Mammary epithelial cell (primary cell): ENCODE measurements around the gene OR10V1.
A peak's percentile ranks its signal among the peaks of the same experiment; 100 is the strongest.

Source experiments
- EZH2 ChIP-seq: IDR thresholded peaks from 2 replicates; pipeline ENCODE4 v1.6.1; 2012; ENCODE audit warnings: low read length, inconsistent platforms, borderline replicate concordance
- TF ChIP-seq, protein P1 (sequence below), 2 donors: IDR thresholded peaks in 1 of 2; conservative IDR thresholded peaks in 1 of 2; 2 replicates each; pipeline ENCODE4 v1.5.1; 2011 to 2012; ENCODE audit warnings: inconsistent platforms in 2 of 2, low read length in 2 of 2, mild to moderate bottlenecking in 2 of 2, control low read depth in 1 of 2, low read depth in 1 of 2; ENCODE audit not compliant: insufficient read depth in 1 of 2; ENCODE audit errors: extremely low read depth in 1 of 2

DNA sequence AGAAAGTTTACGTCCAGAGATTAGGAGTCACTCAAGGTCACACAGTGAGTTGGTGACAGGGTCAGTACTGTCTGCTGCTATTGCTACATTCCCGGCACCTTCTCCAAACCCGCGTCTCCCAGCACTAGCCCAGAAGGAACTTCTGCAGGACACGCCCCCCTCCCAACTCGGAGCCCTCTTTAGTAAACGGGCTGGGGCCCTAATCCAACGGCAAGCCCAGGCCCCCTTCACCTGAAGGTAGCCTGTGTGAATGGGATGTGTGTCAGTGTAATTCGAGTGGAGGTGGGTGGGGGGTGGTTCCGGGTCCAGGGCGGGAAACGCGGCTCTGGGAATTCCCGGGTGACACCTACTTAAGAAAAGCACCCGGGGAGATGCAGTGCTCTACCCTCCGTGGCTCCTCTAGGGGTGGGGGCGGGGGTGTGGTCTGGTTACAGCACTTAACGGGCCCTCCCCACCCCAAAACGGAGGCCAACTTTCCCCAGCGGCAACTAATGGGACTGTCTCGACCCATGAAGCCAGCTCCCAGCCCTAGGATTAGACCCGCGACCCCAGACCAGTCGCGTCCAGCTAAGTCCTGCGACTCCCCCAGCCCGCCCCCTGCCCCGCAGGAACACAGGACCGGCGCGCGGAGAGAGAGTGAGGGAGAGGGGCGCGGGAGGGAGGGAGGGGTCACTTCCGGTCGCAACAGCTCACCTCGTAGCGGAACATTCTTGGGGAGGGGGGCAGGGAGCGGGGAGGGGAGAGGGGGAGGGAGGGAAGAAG is 45.3 kb downstream of the OR10V1 start:
- TF ChIP-seq, protein P1, sequence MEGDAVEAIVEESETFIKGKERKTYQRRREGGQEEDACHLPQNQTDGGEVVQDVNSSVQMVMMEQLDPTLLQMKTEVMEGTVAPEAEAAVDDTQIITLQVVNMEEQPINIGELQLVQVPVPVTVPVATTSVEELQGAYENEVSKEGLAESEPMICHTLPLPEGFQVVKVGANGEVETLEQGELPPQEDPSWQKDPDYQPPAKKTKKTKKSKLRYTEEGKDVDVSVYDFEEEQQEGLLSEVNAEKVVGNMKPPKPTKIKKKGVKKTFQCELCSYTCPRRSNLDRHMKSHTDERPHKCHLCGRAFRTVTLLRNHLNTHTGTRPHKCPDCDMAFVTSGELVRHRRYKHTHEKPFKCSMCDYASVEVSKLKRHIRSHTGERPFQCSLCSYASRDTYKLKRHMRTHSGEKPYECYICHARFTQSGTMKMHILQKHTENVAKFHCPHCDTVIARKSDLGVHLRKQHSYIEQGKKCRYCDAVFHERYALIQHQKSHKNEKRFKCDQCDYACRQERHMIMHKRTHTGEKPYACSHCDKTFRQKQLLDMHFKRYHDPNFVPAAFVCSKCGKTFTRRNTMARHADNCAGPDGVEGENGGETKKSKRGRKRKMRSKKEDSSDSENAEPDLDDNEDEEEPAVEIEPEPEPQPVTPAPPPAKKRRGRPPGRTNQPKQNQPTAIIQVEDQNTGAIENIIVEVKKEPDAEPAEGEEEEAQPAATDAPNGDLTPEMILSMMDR (conservative IDR thresholded peaks at IDR 0.05 in 1 of 2, IDR thresholded peaks at IDR 0.05 in 1 of 2; ENCODE audit: extremely low read depth in 1 of 2, insufficient read depth in 1 of 2, low read depth in 1 of 2, low read length in 2 of 2) = peak in 1 of 2 donors; percentile 34
- no peak for TF ChIP-seq EZH2
